Testis (tissue), 3 donors: ENCODE measurements around the gene IL17REL. TPM values are rescaled to one million over a fixed set of nuclear protein-coding genes. Genes with fewer than 3 reads are reported as not detected.

Experiments
- DNase-seq: peaks from one replicate; pipeline ENCODE4 v3.0.0-alpha.2; 2019
- H3K27ac ChIP-seq, 2 donors: fragments of 200-600 bp; sonication (generic); one replicate each; pipeline ENCODE4 v1.5.1; 2019
- H3K27me3 ChIP-seq: fragments of 200-600 bp; sonication (generic); one replicate; pipeline ENCODE4 v1.5.1; 2019
- H3K36me3 ChIP-seq: fragments of 200-600 bp; sonication (generic); one replicate; pipeline ENCODE4 v1.5.1; 2017; ENCODE audit warnings: low read depth; ENCODE audit errors: missing control alignments
- H3K4me1 ChIP-seq: fragments of 200-600 bp; sonication (generic); one replicate; pipeline ENCODE4 v1.5.1; 2019
- H3K4me3 ChIP-seq, 2 donors: fragments of 200-600 bp; sonication (generic); one replicate each; pipeline ENCODE4 v1.5.1; 2017 to 2019
- H3K9me3 ChIP-seq: fragments of 200-600 bp; sonication (generic); one replicate; pipeline ENCODE4 v1.5.1; 2017
- POLR2A ChIP-seq: fragments of 450-650 bp; IDR thresholded peaks from one replicate; pipeline ENCODE4 v1.6.1; 2017; ENCODE audit warnings: antibody characterized with exemption, mild to moderate bottlenecking, moderate library complexity
- WGBS, 2 donors: methylation state at CpG; one replicate each; pipeline ENCODE4 v1.1.5; 2018; 5-methylcytosine and 5-hydroxymethylcytosine counted together
- intact Hi-C: fragments of 100-400 bp; cut with DNase I; formaldehyde crosslinking; loops from one replicate; pipeline ENCODE4 v1.15.1; 2023; ENCODE audit warnings: low total_unique reads
- polyA plus RNA-seq: library from polyadenylated mRNA; stranded (reverse); fragments of 350-450 nt; fragmentation: Illumina TruSeq; extraction: RNeasy Lipid Tissue Mini Kit (QIAGEN cat#74804); gene quantifications from one replicate; pipeline ENCODE4 v1.2.3, GENCODE V29; 2014; ENCODE audit warnings: low read depth, low replicate concordance; ENCODE audit not compliant: insufficient read depth
- total RNA-seq, 2 donors: library from RNA; depleted of rRNA; stranded (reverse); fragments of >200 nt; gene quantifications; one replicate each; pipeline ENCODE4 v1.2.3, GENCODE V29; 2016
- TF ChIP-seq, protein P1 (sequence below), 3 experiments: fragments of 450-650 bp in 2 of 3; fragments of 200-600 bp in 1 of 3; sonication (generic) in 1 of 3; IDR thresholded peaks; one replicate each; pipeline ENCODE4 v1.5.1; 2016 to 2019; ENCODE audit warnings: antibody characterized with exemption in 3 of 3, mild to moderate bottlenecking in 2 of 3, moderate library complexity in 1 of 3

Gene IL17REL
- total and polyA plus RNA-seq, 3 donors from 2014 or later = 0.25 to 0.55 (median 0.30) TPM

DNA sequence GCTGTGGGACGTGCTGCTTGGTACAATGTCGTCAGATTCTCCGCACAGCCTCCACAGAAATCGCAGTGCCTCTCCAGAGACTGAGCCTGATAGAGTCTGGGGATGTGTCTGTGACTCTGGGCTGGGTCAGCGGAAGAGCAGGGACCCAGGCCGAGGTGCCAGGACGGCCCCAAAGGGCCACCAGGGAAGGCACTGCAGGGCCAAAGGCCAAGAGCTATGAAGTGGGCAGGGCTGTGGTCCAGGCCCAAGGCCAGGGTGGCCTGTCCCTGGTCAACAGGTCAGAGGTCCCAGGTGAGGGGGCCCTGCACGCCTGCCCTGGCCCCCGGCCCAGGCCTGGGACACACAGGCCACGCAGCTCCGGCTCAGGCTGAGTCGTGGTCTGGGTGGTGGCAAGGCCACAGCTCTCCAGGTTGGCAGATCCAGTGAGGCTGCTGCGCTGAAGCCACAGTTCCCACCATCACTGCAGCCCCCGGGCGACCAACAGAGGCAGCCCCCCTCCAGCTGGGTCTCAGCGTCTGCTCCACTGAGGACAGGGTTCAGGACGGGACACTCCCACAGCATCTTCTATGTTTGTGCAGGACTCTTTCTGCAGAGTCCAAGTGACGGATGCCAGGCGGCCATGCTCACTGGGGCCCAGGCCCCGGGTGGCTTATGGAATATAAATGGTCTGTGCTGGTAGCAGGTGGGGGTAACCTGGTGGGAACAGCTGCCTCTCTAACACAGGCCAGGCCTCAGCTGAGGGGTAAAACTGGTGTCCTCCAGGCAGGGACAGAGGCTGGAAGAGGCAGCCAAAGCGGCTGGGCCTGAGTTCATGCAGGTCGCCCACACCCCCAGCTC lies 56.8 kb downstream of the IL17REL start:
- Histone ChIP-seq H3K27me3 (no peaks in the 10 kb centered on the region), H3K36me3 (no peaks in the 10 kb centered on the region), H3K4me1 (peaks cover 13% of the 10 kb centered on the region), H3K4me3 (no peak overlapping the region), H3K27ac (no peak overlapping the region), H3K9me3 (no peaks in the 10 kb centered on the region)
- intact Hi-C loops = no loop called here
- TF ChIP-seq POLR2A = no peak
- DNase-seq = no peak
- 92 to 93% methylated on average over 15 to 22 of the region's 22 CpGs for WGBS, 2 donors

DNA sequence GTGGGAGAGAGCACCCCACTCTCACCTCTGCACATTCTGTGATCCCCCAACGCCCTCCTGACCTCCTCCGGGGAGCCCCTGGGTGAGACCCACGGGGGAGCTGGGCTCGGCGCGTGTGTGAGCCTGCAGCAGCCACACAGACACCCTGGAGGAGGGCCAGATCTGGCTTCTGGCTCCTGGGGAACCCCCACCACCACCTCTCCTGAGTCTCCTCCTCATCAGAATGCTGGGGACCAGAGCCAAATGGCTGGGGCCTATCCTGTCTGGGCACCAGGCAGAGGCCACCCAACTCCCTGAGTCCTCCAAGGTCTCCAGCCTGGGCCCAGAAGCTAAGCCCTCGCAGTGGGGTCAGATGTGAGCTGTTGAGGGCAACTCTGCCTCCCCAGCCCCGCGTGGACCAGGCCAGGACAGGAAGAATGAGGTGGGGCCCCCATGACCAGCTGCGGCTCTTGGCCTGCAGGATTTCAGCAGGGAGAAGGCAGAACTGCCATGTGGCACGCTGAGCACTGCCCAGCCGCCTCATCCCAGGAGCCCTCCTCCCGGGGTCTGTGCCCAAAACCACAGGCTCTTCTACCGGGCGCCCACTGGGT lies 57.5 kb downstream of the IL17REL start:
- DNase-seq = no peak
- 83 to 89% methylated on average over 5 to 15 of the region's 15 CpGs for WGBS, 2 donors
- H3K4me1 ChIP-seq = peaks cover 13% of the 10 kb centered on the region
- H3K36me3 ChIP-seq = no peaks in the 10 kb centered on the region
- no peaks in the 10 kb centered on the region for H3K27me3 ChIP-seq
- H3K9me3 ChIP-seq = no peaks in the 10 kb centered on the region
- intact Hi-C loops = no loop called here
- no peak overlapping the region for H3K4me3 ChIP-seq
- TF ChIP-seq, protein P1, sequence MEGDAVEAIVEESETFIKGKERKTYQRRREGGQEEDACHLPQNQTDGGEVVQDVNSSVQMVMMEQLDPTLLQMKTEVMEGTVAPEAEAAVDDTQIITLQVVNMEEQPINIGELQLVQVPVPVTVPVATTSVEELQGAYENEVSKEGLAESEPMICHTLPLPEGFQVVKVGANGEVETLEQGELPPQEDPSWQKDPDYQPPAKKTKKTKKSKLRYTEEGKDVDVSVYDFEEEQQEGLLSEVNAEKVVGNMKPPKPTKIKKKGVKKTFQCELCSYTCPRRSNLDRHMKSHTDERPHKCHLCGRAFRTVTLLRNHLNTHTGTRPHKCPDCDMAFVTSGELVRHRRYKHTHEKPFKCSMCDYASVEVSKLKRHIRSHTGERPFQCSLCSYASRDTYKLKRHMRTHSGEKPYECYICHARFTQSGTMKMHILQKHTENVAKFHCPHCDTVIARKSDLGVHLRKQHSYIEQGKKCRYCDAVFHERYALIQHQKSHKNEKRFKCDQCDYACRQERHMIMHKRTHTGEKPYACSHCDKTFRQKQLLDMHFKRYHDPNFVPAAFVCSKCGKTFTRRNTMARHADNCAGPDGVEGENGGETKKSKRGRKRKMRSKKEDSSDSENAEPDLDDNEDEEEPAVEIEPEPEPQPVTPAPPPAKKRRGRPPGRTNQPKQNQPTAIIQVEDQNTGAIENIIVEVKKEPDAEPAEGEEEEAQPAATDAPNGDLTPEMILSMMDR (IDR thresholded peaks at IDR 0.05) = no peak
- TF ChIP-seq POLR2A = no peak
- H3K27ac ChIP-seq = no peak overlapping the region

DNA sequence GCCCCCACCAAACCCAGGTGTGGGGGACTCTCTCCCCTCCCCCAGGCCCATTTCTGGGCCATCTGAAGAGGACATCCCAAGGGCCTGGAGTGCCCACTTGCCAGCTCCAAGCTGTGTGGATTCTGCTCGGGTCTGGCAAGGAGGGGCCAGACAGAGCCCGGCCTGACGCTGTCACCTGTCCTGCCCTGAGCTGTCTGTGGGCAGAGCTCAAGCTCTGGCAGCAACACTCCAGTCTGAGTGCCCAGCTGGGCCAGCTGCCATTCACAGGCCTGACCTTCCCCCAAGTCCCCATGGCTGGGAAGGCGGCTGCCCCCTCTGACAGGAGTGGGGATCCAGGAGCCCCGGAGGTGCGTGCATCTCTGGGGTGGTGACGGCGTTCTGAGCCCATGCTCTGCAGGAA lies 58.2 kb downstream of the IL17REL start:
- Histone ChIP-seq H3K36me3 (no peaks in the 10 kb centered on the region), H3K27me3 (no peaks in the 10 kb centered on the region), H3K27ac (no peak overlapping the region), H3K4me3 (no peak overlapping the region), H3K4me1 (peaks cover 13% of the 10 kb centered on the region), H3K9me3 (no peaks in the 10 kb centered on the region)
- TF ChIP-seq, protein P1 (IDR thresholded peaks at IDR 0.05) = no peak
- TF ChIP-seq POLR2A = no peak
- intact Hi-C loops = no loop called here
- no peak for DNase-seq
- WGBS, 2 donors = 84% methylated on average over 8 of the region's 8 CpGs; no CpG with 5 or more reads in 1 of the 2 donors

DNA sequence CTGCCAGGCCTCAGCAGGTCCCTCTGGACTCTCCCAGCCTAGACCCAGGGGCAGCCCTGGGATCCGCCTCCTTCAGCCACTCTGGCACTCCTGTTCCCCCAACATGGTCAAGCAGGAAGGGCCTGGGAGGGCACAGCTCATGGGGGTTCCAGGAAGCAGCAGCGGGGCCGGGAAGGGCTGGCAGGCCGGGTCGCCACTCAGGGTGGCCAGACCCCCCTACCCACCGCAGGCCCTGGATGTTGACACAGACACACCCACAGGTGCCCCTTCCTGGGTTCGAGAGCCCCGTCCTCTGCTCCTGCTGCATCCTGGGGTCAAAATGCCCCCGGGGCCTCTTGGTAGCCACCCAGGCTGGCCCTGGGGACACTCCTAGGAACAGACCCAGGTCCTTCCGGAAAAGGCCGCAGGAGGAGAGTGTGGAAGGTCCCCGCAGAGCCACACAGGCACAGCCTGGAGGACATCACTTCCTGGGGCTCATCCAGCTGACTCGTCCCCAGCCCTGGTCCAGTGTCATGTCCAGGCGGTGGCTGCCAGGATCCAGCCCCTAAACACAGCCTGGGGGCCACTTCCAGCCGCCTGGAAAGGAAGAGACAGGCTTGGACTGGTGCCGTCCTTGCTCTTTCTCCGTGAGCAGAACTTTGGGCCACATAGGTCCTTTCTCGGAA lies 58.8 kb downstream of the IL17REL start:
- Histone ChIP-seq H3K27ac (no peak overlapping the region), H3K4me3 (no peak overlapping the region), H3K4me1 (peaks cover 16% of the 10 kb centered on the region), H3K27me3 (no peaks in the 10 kb centered on the region), H3K9me3 (no peaks in the 10 kb centered on the region), H3K36me3 (no peaks in the 10 kb centered on the region)
- DNase-seq = no peak
- no peak for TF ChIP-seq POLR2A
- TF ChIP-seq, protein P1 (IDR thresholded peaks at IDR 0.05) = no peak
- intact Hi-C loops = no loop called here
- 72 to 89% methylated on average over 5 to 10 of the region's 18 CpGs for WGBS, 2 donors

DNA sequence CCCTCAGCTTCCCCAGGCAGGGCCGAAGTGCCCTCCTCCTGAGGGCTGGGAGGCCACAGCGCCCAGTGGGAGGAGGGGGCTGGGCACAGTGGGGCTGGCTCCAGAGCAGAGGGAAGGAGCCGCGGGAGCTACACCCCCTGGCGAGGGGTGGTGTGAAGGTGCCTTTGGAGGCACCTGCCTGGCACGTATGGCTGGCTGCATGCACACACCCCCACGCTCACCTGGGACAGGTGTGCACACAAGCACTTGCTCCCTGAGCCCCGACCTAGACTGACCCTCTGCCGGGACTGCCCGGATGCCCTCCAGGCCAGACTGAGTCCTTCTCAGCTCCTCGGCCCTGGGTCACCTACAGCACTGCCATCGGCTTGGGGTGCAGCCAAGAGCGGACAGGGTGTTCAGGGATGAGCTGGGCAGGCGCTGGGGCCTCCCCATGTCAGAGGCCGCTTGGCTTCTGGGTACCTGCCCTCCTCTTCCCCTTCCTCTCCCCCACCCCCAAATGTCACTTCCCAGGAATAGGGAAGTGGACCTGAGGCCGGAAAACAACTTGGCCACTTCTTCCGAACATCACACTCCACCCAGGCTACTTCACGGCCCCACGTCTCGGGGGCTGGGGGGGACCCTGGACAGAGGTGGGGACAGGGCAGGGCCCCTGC lies 59.4 kb downstream of the IL17REL start:
- Histone ChIP-seq H3K27me3 (no peaks in the 10 kb centered on the region), H3K9me3 (no peaks in the 10 kb centered on the region), H3K27ac (no peak overlapping the region), H3K4me3 (no peak overlapping the region), H3K4me1 (peaks cover 16% of the 10 kb centered on the region), H3K36me3 (no peaks in the 10 kb centered on the region)
- no peak for DNase-seq
- no peak for TF ChIP-seq POLR2A
- TF ChIP-seq, protein P1 (IDR thresholded peaks at IDR 0.05) = no peak
- WGBS, 2 donors = 82 to 87% methylated on average over 15 to 20 of the region's 20 CpGs
- intact Hi-C loops = no loop called here
